HG03460 (cell line): ENCODE data around the gene EFCAB9.
"Not testable (repeated sequence)": the region's sequence is repeated elsewhere in the genome, so short reads cannot be mapped to it uniquely, and the experiment has no call there.

Source experiments
- ATAC-seq: cut with Tn5 transposase; IDR thresholded peaks from one replicate; pipeline ENCODE4 v1.9.1; 2021; ENCODE audit not compliant: unreplicated experiment

Gene EFCAB9

DNA sequence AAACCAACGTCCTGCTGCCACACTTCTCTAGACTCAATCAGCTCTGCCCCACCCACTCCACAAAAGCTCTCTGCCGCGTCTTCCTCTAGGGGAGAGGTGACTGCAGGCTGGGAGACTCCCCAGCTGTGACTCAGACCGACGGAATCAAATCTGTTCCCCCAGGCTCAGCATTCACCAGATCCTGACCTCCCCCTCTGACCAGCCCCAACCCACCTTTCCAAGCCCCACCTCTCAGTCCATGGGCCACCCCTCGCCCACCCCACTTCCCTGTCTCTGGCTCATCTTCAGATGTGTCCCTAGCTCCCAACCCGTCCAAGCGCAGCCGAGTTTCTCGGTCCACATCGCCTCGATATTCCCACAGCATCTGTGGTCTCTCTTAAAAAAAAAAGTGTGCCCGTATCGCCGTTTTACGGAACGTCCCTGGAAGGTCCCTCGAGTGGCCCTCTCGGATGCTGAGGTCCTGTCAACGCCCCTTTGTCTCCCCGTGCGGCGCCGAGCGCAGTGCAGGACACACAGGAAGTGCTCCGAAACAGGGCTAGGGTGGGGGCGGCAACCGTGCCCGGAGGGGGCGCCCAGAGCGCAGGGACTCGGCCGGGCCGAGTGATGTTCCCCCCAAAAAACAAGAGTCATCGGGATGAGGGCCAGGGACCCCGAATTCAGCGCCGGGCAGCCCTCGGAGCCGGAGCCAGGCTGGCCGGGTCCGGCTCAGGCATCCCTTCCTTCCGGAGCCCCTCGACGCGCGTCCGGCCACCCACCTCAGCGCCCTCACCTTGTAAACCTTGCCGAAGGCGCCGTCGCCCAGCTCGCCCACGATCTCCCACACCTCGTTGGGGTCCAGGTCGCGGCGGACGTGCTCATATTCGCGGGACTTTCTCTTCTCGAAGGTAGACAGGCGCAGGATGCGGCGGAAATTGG lies 6.6 kb upstream of the EFCAB9 start:
- peak; percentile 30 for ATAC-seq

DNA sequence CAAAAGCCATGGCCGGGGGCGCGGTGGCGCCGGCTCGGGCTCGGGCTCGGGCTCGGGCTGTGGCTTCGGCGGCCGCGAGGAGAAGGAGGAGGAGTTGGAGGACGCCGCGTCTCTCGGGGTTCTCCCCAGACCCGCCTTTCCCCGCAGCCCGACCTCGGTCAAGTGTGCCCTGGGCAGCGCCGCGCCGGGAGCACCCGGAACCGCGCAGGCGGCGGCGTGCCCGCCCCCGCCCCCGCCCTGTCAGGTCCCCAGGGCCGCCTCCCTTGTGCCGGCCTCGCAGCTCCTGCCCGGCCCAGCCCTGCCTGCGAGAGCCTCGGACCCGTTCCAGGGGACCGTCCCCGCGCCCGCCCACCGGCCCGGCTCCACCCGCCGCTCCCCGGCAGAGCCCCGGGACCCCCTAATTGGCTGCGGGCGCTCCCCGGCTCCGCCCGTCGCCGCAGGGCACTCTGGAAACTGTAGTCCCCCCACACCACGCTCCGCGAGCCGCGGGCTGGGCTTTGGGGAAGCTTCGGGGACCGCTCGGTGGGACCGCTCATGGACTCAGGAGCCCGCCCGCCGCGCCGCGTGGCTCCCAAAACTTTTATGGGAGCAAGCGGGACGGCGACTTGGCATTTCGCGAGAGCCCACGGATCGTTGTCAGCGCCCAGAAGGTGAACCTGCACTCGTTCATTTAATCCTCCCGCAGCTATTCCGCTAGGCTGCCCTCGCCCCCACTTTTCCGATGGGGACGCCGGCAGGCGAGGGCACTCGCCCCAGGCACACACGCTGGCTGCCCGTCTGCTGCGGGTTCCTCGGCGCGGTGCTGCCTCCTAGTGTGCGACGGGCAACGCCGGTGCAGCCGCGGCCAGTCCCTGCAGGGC lies 5.7 kb upstream of the EFCAB9 start, which contains the start of gene STK10:
Gene STK10, minus strand, starts transcription at position 192 of the 860 bp plus-strand sequence. Its CDS starts 182 bp downstream, at position 10.
- peak; percentile 67 for ATAC-seq

- no peak for ATAC-seq
Measured at GRCh38 chr5:172188893-172189692, 4.9 kb upstream of the EFCAB9 start.

GRCh38 chr5:172189693-172190296 lies 4.2 kb upstream of the EFCAB9 start:
- ATAC-seq: no peak

GRCh38 chr5:172194985-172195774 lies 1.2 kb downstream of the EFCAB9 start:
- no peak for ATAC-seq

DNA sequence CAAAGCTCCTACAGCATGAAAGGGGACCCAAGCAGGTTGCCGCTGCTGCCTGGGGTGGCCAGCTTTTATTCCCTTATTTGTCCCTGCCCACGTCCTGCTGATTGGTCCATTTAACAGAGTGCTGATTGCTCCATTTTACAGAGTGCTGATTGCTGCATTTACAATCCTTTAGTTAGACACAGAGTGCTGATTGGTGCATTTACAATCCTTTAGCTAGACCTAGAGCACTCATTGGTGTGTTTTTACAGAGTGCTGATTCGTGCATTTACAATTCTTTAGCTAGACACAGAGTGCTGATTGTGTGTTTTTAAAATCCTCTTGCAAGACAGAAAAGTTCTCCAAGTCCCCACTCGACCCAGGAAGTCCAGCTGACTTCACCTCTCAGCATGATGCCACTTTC lies 3.8 kb downstream of the EFCAB9 start:
- ATAC-seq: not testable (repeated sequence)

- no peak for ATAC-seq
Measured at GRCh38 chr5:172199446-172199845, 5.5 kb downstream of the EFCAB9 start.

GRCh38 chr5:172200476-172200875 lies 6.5 kb downstream of the EFCAB9 start:
- no peak for ATAC-seq

DNA sequence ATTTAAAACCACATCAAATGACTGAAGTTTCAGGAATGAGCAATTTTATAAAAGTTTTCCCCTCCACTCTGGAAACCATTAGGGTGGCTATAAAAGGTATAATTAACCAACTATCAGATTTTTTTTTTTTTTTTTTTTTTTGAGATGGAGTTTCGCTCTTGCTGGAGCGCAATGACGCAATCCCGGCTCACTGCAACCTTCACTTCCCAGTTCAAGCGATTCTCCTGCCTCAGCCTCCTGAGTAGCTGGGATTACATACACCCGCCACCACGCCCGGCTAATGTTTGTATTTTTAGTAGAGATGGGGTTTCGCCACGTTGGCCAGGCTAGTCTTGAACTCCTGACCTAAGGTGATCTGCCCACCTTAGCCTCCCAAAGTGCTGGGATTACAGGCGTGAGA lies 12.0 kb downstream of the EFCAB9 start:
- not testable (repeated sequence) for ATAC-seq

- ATAC-seq: no peak
Measured at GRCh38 chr5:172207511-172207910, 13.5 kb downstream of the EFCAB9 start.

- ATAC-seq: no peak
Measured at GRCh38 chr5:172209714-172210113, 15.7 kb downstream of the EFCAB9 start.

- ATAC-seq: no peak
Measured at GRCh38 chr5:172211676-172212075, 17.7 kb downstream of the EFCAB9 start.

- ATAC-seq: no peak
Measured at GRCh38 chr5:172213126-172213525, 19.2 kb downstream of the EFCAB9 start.

DNA sequence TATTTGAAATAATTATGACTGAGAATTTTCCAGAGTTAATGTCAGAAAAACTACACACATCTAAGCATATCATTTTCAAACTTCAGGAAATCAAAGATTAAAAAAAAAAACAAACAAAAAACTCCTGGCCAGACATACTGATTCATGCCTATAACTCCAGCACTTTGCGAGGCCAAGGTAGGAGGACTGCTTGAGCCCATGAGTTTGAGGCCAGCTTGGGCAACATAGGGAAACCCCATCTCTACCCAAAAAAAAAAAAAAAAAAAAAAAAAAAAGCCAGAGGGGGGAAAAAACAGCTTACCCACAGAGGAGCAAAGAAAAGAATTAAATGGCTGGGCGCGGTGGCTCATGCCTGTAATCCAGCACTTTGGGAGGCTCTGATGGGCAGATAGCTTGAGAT lies 22.4 kb downstream of the EFCAB9 start:
- ATAC-seq: no peak

DNA sequence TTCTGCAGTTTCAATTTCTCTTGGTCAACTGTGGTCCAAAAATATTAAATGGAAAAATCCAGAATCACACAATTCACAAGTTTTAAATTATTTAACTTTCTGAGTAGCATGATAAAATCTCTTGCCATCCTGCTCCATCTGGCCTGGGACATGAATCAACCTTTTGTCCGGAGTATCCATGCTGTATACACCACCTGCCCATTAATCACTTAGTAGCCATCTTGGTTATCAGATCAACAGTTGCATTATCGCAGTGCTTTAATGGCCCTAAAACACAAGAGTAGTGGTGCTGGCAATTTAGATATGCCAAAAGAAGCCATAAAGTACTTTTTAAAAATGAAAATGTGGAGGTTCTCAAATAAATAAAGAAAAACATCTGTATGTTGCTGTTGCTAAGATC lies 25.3 kb downstream of the EFCAB9 start:
- no peak for ATAC-seq

GRCh38 chr5:172223901-172224873 lies 30.2 kb downstream of the EFCAB9 start:
- ATAC-seq: peak; percentile 82

- ATAC-seq: no peak
Measured at GRCh38 chr5:172224996-172225395, 31.0 kb downstream of the EFCAB9 start.

DNA sequence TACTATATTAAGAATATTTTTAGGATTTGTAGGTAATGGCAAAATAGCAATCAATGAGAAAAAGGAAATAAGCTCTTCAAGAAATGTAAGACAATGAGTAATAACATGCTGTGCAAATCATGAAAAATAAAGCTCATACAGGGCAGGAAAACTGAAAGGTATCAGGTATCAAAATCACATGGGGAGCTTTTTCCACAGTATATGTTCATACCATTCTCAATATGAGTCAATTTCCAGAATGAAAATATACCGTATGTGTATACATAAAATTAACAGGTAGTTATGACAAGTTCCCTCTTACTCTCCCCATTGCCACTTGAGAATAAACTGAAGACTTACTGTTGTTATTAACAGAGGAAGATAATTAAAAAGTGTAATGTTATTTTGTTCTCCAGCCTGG lies 35.9 kb downstream of the EFCAB9 start:
- ATAC-seq: no peak

GRCh38 chr5:172234031-172234430 lies 40.1 kb downstream of the EFCAB9 start:
- ATAC-seq: no peak
